ENCODE measurements around the gene SZT2.
A peak's percentile ranks its signal among the peaks of the same experiment; 100 is the strongest.
"Not testable (repeated sequence)": the region's sequence is repeated elsewhere in the genome, so short reads cannot be mapped to it uniquely, and the experiment has no call there.

Gene SZT2

GRCh38 chr1:43464681-43465504 is 75.2 kb downstream of the SZT2 start:
- TF ChIP-seq, protein P1, sequence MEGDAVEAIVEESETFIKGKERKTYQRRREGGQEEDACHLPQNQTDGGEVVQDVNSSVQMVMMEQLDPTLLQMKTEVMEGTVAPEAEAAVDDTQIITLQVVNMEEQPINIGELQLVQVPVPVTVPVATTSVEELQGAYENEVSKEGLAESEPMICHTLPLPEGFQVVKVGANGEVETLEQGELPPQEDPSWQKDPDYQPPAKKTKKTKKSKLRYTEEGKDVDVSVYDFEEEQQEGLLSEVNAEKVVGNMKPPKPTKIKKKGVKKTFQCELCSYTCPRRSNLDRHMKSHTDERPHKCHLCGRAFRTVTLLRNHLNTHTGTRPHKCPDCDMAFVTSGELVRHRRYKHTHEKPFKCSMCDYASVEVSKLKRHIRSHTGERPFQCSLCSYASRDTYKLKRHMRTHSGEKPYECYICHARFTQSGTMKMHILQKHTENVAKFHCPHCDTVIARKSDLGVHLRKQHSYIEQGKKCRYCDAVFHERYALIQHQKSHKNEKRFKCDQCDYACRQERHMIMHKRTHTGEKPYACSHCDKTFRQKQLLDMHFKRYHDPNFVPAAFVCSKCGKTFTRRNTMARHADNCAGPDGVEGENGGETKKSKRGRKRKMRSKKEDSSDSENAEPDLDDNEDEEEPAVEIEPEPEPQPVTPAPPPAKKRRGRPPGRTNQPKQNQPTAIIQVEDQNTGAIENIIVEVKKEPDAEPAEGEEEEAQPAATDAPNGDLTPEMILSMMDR (IDR thresholded peaks at IDR 0.05; ENCODE audit: low read length, missing control alignments): no peak
- DNase-seq (ENCODE audit: low read depth): peak; percentile 24
- H3K4me3 ChIP-seq (replicated peaks; ENCODE audit: low read depth, low read length): no peak overlapping the region

GRCh38 chr1:43465505-43466067 is 75.9 kb downstream of the SZT2 start:
- no peak overlapping the region for H3K4me3 ChIP-seq (replicated peaks; ENCODE audit: low read depth, low read length)
- TF ChIP-seq, protein P1 (IDR thresholded peaks at IDR 0.05; ENCODE audit: low read length, missing control alignments): no peak
- no peak for DNase-seq (ENCODE audit: low read depth)

- DNase-seq (ENCODE audit: low read depth): peak; percentile 42
- TF ChIP-seq, protein P1 (IDR thresholded peaks at IDR 0.05; ENCODE audit: low read length, missing control alignments): no peak
- H3K4me3 ChIP-seq (replicated peaks; ENCODE audit: low read depth, low read length): no peak overlapping the region
Observed at GRCh38 chr1:43466403-43466802, 76.7 kb downstream of the SZT2 start.

GRCh38 chr1:43468414-43468813 is 78.7 kb downstream of the SZT2 start:
- H3K4me3 ChIP-seq (replicated peaks; ENCODE audit: low read depth, low read length): no peak overlapping the region
- TF ChIP-seq, protein P1 (IDR thresholded peaks at IDR 0.05; ENCODE audit: low read length, missing control alignments): no peak
- no peak for DNase-seq (ENCODE audit: low read depth)

DNA sequence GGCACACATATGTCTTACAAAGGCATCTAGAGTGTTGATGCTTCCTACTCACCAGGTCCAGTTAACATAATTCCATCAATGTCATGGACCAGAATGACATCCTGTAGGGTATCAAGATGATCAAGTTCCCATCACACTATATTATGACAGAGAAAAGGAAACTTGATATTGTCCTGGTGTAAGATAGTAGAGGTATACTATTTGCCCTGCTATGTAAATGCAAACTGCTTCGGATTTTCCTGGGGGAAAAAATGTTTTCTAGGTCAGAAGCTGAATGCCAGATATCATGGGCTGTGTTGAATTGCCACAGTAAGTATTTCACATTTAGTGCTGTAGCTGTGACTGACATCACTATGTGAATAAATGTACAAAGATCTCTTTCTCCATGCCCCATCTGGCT is 80.2 kb downstream of the SZT2 start:
- TF ChIP-seq, protein P1 (IDR thresholded peaks at IDR 0.05; ENCODE audit: low read length, missing control alignments): no peak
- DNase-seq (ENCODE audit: low read depth): no peak
- H3K4me3 ChIP-seq (replicated peaks; ENCODE audit: low read depth, low read length): no peak overlapping the region

GRCh38 chr1:43472087-43472462 is 82.4 kb downstream of the SZT2 start:
- H3K4me3 ChIP-seq (replicated peaks; ENCODE audit: low read depth, low read length): no peak overlapping the region
- TF ChIP-seq, protein P1 (IDR thresholded peaks at IDR 0.05; ENCODE audit: low read length, missing control alignments): no peak

DNA sequence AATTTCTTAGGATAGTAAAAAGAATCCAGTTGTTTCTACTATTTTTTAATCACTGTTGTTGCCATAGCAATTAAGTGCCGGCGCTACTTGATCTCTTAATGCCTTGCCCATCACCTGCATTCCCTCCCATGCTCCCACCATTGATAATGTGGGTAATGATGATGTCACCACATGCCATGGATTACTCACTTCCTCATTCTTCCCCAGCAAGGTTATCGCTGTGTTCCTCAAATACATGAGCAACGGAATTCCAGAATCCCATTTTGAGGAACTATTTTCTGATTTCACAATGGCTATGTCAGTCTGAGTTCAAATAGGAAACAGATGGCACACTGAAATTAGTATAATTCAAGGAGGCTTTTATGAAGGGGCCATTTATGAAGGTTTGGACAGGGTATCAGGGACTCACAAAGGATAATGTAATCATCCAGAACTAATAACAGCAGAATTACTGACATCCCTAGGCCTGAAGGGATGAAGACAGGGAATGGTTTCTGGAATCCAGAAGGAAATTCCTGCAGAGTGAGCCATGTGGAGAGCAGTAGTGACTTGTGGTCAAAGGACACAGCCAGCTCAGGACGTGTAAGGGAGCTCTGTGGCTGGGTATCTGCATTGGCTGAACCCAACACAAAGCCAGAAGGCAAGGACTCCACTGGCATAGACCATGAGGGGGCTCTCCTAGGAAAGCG is 82.9 kb downstream of the SZT2 start:
- DNase-seq (ENCODE audit: low read depth): peak; percentile 91

More at GRCh38 chr1:43472087-43472462, 82.4 kb downstream of the SZT2 start:
- no peak for DNase-seq (ENCODE audit: low read depth)

More for the DNA sequence above, 82.9 kb downstream of the SZT2 start:
- H3K4me3 ChIP-seq (replicated peaks; ENCODE audit: low read depth, low read length): not testable (repeated sequence)
